Activated naive CD8-positive, alpha-beta T cell treated with anti-CD3 and anti-CD28 coated beads, Interleukin-2, amount 50 U/mL, for 16 hours (primary cell): Measurements from ENCODE around the gene SLC6A17.

Source experiments
- DNase-seq: peaks from one replicate; pipeline ENCODE4 v3.0.0-alpha.2; 2020; ENCODE audit warnings: low read depth, low spot score

SLC6A17 gene

DNA sequence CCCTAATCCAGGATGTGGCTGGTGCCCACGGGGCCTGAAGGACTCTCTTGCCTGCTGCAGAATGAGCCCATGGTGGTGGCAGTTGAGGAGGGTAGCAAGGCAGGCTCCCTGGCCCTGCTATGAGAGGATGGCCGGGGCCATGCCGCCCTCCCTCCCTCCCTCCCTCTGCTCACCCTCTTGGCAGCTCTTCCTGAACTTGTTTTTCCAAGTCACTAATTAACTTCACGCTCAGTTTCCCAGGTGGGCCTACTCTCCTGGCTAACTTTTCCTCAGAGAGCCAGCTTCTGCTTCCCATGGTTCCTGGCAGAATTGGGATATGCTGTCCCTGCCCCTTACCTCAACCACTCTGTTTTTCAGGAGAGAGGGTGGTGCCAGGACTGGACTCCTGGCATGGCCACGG lies 70.0 kb downstream of the SLC6A17 start:
- no peak for DNase-seq

DNA sequence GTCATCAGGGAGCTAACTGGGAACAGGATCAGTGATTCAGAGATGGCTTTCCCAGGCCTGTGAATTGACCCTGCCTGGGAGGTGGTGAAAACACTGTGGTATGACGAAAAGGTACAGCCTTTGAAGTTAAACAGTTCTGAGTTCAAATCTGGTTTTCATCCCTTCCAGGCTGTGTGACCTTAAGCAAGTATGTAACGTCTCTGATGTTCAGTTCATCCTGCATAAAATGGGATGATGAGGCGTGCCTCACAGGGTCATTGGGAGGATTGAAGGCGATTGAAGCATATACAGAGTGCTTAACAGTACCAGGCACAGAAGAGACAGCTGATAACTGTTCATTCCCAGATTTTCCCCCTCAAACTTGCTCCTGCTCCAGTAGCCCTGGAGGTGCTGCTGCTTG lies 70.8 kb downstream of the SLC6A17 start:
- no peak for DNase-seq

DNA sequence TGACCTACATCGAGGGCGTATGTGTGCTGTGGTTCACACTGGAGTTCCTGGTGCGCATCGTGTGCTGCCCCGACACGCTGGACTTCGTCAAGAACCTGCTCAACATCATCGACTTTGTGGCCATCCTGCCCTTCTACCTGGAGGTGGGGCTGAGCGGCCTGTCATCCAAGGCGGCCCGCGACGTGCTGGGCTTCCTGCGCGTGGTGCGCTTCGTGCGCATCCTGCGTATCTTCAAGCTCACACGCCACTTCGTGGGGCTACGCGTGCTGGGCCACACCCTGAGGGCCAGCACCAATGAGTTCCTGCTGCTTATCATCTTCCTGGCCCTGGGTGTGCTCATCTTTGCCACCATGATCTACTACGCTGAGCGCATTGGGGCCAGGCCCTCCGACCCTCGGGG lies 72.8 kb downstream of the SLC6A17 start:
- DNase-seq = no peak

DNA sequence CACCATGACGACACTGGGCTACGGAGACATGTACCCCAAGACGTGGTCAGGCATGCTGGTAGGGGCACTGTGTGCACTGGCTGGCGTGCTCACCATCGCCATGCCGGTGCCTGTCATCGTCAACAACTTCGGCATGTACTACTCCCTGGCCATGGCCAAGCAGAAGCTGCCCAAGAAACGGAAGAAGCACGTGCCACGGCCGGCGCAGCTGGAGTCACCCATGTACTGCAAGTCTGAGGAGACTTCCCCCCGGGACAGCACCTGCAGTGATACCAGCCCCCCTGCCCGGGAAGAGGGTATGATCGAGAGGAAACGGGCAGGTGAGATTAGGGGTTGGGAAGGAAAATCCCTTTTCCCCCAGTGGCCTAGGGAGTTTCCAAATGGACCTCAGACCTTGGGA lies 73.3 kb downstream of the SLC6A17 start:
- no peak for DNase-seq

DNA sequence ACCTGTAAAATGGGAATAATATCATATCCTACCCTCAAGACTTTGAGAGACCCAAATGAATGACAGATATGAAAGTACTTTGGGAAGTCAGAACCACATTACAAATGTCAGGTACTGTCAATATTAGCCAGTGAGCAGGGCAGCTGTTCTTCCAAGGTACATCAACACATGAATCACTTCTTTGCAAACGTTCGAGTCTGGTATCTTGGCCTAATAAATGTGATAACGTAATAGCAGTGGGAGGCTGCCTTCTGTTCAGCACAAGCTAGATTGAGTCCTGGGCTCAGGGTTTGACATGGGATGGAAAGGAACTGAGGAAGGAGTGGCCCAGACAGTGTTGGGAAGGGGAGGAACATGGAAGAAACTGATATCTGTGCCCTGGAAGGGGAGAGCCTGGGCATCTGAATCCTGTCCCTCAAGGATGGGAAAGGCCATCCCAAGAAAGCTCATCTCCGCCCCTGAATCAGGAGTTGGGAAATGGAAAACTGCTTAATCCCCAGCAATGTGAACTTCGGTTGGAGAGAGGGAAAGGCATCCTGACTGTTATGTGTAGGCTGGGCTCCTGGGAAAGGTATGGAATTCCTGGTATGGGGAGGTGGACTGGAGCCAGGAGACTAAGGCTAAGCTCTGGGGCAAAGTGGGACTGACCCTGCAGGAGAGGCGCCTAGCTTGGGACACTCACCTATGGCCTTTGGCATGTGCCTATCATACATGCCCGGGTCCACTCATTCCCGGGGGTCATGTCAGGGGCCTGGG lies 74.1 kb downstream of the SLC6A17 start:
- no peak for DNase-seq

DNA sequence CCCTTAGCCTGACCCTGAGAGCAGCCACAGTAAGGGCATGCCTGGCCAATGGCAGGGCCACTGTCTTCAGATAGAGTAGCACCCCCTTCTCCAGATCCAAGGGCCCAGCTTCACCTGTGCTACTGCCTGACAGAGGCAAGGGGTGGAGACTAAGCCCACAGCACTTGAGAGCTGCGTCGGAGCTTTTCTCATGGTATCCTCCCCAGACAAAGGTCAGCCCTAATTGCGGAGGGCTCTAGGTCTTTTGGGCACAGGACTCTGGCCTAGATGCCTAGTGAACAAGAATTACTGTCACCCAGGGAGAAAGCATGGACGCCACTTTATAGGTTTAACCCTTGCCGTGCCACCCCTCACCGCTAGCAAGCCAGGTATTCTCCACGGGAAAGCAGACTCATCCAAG lies 74.9 kb downstream of the SLC6A17 start:
- DNase-seq = no peak

DNA sequence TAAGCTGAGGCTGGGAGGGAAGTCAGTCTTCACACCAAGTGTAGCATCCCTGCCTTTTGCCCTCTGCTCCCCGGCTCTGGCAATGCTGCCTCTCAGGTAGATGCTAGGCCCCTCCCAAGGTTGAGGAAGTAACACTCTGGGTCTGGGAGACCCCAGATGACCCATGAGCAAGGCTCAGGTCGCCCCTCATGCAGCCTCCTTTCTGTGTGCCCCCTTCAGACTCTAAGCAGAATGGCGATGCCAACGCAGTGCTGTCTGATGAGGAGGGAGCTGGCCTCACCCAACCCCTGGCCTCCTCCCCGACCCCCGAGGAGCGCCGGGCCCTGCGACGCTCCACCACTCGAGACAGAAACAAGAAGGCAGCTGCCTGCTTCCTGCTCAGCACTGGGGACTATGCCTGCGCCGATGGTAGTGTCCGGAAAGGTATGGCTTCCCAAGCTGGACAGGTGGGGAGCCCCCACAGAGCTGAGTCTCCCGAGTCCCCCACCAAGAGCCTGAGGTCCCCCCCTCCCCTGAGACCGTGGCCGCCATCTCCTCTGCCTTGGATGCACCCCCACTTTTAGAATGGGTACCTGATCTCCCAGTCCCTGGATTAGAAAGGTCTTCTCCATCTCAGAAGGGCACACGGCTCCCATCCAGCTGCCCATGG lies 75.6 kb downstream of the SLC6A17 start:
- no peak for DNase-seq

DNA sequence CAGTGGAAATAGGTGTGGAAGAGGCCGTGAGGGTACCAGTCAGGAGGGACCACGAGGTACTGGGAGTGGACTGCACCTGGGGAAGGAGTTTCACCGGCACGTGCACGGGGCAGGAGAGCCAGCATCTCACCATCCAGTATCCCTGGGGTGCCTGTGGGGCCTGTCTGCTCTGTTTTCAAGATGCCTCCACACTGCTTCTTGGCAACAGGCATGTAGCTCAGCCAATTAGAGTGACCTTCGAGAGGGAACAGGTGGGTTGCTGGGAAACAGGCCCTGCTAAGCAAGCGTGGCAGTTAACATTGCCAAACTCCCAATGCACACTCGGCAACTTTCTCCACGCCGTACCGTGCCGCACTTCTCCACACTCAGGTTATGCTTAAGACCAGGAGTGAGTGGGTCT lies 77.5 kb downstream of the SLC6A17 start:
- DNase-seq = no peak

DNA sequence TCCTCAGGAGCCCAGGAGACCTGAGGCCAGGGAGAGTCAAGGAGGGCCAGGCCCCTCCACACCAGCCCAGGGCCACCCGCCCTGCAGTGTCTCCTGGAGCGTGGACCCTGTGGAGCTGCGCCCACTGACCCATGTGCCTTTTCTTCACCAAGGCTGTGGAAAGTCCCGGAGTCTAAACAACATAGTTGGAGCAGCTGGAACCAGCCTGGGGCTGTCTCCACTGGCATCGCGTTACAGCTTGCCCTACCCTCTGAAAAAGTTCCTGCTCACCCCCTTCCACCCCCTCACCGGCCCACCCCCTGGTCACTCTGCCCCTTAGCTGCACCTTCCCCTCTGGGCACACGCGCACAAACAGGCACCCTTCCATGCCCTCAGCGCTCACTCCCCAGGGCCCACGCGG lies 78.1 kb downstream of the SLC6A17 start:
- no peak for DNase-seq

DNA sequence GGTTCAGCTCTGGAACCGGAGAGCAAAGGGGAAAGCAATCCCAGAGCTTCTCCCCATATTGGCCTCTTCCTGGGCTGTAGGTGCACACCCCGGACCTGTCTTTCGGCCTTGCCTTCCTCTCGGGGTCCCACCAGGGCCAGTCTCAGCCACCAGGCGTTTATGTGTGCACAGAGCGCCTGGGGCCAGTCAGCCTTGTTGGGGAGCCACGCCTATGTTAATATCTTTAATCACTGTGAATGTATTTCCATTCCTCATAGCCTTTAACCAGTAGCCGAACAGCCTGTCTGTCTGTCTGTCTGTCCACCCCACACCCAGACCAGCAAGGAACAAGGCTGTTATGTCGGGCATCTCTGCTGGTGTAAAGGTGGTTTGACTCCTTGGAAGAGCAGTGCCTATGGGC lies 78.6 kb downstream of the SLC6A17 start:
- DNase-seq = no peak

DNA sequence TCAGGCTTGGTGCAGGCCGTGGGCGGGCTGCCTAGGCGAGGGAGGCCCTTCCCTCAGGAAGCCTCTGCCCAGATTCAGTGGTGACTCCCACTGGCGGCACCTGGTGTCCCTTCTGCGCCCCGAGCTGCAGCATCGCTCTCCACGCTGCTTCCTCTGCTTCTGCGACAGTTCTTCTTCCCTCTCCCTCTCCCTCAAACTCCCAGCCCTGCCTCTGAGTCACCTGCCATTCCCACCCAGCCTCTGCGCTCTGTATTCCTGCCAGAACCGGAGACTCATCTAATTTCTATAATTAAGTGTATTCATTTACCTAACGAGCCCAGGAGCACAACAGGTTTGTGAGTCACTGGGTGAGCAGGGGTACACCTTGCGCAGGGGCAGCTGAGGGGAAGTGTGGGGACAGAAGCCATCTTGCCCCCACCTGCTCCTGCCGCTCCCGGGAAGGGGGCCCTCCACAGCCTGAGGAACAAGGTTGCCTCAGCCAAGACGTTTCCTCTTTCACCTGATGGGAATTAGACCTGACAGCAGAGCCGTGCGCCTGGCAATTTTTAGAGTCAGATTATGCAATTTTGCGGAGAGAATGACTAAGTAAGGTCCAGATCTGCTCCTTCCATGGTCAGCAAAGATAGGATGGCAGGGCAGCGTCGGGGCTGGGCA lies 79.2 kb downstream of the SLC6A17 start:
- DNase-seq = no peak

DNA sequence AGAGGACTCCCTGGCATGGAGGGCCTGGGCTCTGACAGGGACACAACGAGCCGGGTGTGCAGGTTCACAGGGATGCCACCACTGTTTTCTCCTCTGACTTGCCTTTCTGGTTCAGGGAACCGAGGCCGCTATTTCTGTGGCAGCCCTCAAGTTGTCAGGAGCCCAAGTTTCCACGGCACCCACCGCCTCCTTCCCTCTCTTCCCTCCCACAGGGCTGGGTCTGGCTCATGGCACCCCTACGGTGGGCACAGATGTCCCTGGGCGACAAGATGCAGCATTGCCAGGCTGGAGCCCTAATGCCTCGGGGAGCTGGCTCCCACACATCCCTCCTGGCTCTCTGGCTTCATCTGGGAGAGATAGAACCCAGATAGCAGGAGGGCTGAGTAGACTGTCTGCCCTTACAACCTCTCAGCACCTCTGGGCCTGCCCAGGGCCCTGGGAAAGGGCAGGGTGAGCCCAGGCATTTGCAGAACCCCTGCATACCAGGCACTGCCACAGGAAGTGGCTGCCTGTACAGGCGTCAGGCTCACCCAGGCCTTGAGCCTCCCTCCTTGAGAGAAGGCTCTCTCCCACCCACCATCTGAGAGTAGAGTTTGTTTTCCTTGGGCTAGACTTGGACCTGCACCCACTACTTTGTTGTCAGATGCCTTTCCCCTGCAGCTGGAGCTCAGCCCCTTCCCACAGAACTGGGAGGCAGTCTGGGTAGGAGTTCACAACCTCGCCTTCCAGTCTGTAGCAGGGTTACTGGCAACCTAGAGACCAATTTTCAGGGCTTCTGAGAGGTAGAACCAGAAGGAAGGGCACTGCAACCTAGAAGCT lies 80.3 kb downstream of the SLC6A17 start:
- no peak for DNase-seq

DNA sequence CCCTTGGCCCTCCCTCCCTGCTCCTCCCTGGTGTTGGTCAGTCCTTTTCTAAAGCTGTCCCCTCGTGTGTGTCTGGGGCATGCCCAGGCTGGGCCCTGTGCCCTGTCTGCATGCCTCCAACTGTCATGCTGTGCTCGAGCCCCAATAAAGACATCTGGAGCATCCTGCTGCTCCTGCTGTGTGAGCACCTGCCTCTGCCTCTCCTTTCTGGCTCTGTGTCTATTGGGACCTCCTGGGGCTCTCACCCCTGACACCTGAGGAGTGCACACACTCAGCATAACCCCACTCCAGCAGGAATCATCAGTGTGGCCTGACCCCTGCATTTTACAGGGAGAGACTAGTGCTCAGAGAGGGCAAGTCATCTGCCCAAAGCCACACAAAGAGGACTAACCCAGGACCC lies 83.6 kb downstream of the SLC6A17 start:
- DNase-seq = no peak

DNA sequence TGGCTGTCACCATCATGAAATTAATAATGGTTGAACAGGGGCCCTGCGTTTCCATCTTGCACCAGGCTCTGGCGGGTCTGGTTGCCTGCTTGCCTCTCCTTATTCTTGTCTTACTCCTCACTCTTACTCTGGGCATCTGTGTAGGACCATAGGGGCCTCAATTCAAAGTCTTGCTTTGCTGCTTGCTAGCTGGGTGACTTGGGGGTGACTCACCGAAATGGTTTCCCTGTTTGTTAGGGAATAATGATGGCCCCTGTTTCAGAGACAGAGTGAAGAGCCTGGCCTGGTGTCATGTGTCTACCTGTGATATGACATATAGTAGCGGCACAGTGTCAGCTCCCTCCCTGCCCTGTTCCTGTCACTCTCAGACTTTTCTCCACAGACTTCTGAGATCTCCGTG lies 84.4 kb downstream of the SLC6A17 start:
- no peak for DNase-seq

DNA sequence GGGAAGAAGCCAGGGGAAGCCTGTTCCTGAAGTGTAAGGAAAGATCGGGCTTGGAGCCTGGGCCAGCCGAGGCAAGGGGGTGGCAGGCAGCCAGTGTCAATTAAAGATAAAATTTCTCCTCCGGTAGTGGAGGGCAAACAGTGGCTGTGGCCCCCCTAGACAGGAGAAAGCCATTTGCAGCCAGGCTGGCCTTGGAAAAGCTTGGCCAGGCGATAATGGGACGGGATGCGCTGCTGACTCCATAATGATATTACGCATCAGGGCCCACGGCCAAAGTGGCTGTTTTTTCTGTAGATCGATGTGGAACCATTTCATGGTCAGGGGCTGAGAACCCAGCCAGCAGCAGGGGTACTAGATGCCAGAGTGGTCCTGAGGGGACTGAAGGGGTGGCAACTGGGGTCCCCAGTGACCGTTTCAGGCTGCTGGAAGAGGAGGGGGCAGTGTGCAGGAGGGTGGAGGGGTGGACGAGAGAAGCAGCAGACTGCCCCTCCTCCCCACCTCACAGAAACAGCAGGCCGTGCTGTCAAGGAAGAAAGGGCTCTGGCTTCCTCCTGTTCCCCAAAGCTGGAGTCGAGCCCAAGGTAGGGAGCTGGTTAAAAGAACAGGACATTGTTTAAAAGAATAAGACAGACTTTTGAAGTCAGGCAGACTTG lies 85.0 kb downstream of the SLC6A17 start:
- no peak for DNase-seq

DNA sequence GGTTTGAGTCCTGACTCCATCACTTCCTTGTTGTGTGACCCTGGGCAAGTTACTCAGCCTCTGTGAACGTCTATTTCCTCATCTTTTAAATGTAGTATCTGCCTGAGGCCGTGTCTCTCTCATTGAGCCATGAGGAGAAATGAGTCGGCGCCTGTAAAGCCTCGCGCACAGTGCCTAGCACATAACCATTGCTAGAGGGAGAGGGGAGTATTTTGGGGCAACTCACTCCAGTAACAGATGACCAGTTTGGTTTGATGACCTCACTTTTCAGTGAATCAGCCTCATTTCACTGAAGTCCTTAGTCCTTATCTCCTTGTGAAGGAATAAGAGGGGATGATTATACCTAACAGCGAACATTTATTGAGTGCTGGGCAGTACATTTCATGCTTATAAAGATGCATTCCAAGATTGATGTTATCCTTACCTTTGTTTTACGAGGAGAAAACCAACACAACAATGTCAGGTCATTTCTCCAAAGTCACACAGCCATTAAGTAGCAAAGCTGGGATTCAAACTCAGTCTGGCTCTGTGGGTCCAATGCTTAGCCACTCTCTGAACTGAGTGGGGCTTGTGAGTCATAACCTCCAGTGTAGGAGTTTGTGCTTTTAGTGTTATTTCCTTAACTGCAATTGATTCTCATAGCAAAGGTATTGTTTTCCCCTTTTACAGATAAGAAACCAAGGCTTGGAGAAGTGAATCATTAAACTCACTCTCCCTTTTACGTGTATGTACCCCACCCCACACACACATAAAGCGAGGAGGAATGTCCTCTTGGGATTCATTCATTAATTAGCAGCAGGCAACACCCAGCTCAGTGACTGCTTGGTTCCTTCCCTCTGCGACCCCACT lies 85.8 kb downstream of the SLC6A17 start:
- no peak for DNase-seq

DNA sequence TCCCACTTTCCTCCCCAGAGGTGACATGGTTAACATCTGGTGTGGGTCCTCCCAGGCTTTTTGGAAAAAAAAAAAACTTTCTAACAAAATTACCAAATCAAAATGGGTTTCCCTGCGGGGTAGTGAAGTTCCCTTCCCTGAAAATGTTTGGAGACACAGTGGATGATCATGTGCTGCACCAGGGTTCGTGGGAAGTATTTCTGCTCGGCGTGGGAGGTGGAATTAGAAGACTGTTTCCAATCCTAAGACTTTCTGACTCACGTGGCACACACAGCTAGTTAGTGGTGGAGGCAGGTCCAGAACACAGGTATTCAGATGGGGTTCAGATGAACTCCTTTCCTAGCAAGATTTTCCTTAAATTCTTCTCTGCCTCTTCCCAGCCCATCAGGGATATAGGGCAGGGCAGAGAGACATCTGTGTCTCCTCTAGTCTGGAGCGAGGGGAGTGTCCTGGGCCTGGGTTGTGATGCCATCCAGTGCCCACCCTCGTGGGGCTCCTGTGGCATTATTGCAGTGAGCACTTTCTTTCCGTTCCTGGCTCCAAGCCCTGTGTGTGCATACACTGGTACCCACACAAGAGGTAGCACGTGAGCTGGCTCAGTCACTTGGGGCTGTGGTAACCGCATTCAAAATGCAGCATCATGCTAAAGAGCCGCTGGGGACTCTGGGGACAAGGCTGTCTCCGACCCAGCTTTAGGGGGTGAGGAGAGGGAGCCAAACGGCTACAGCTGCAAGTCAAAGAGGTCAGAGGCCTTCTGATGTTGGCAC lies 87.3 kb downstream of the SLC6A17 start:
- no peak for DNase-seq

DNA sequence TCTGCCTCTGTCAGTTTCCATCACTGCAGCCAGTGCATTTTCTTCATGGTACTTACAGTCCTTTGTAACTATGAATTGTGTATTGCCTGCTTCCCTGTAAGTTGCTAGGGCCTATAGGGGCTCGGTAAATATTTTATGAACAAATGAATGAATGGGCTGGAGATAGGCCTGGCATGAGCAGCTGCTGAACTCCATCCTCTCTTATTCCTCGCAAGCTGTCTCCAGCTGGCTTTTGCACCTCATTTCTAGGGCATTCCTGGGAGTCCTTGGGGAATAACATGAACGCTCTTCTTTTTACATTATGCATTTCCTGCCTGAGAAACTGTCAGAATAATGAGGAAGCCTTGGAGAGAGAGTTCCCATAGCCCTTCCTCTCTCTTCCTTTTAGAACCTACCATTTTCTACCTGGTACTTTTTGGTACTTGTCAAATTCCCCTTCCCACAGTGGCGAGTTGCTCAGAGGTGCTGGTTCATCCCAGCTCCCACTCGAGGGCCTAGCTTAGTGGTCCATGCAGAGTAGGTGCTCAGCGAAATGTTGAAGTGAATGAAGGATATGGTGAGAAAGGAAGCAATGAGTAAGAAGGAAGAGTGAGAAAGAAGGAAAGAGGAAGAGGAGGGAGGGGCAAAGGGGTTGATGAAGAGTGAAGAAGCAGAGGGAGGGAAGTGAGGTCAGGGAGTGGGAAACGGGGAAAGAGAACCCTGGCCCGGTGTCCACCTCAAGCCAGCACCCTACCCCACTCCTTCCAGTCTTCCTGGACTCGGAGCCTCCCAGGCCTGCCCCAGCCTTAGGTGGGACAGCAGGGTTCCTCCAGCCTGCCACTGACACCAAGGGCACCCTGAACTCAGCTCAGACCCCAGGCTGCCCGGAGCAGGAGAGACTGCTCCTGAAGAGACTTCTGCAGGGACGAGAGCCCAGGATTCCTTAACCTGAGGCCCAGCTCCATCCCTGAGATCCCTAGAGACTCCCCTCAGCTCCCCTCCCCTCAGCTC lies 89.4 kb downstream of the SLC6A17 start:
- DNase-seq = no peak
